H1 (cell line): ENCODE data around the gene STARD9. TPM values are rescaled to one million over a fixed set of nuclear protein-coding genes. Genes with fewer than 3 reads are reported as not detected.

Source experiments
- CTCF ChIA-PET: fragments of 300-600 bp; sonication (Branson Sonifier 250); formaldehyde crosslinking; loops from one replicate; lab custom pipeline; 2021; ENCODE audit not compliant: partially characterized antibody; lab: Charles Lee
- POLR2A ChIA-PET: fragments of 300-600 bp; sonication (Branson Sonifier 250); formaldehyde crosslinking; loops from one replicate; lab custom pipeline; 2021; ENCODE audit warnings: inconsistent platforms; ENCODE audit not compliant: partially characterized antibody; lab: Charles Lee
- DNase-seq, 2 experiments: peaks; one replicate each; pipeline versions ENCODE4 v3.0.0 to v3.0.0-alpha.2; 2010 to 2022; ENCODE audit warnings: low spot score in 2 of 2, low read depth in 1 of 2, mixed read lengths in 1 of 2
- FAIRE-seq: peaks from 2 replicates; lab custom pipeline; 2011; peaks lifted over from hg19 to GRCh38; lab: Jason Lieb, UNC
- H2AFZ ChIP-seq: 2 replicates; pipeline ENCODE4 v1.8.1; 2012; ENCODE audit warnings: low read length, inconsistent platforms
- H2AK5ac ChIP-seq: 2 replicates; pipeline ENCODE4 v1.6.1; 2013; ENCODE audit warnings: low read depth, low read length
- H2BK120ac ChIP-seq: replicated peaks from 2 replicates; pipeline ENCODE3; 2013; ENCODE audit warnings: low read depth, low read length, inconsistent platforms
- H2BK12ac ChIP-seq: 2 replicates; pipeline ENCODE4 v1.6.1; 2013; ENCODE audit warnings: low read depth, low read length
- H2BK15ac ChIP-seq: 2 replicates; pipeline ENCODE4 v1.6.1; 2013; ENCODE audit warnings: low read length
- H2BK20ac ChIP-seq: 2 replicates; pipeline ENCODE4 v1.6.1; 2013; ENCODE audit warnings: low read length
- H2BK5ac ChIP-seq: 2 replicates; pipeline ENCODE4 v1.6.1; 2013; ENCODE audit warnings: low read depth, low read length
- H3K14ac ChIP-seq: 2 replicates; pipeline ENCODE4 v1.6.1; 2013; ENCODE audit warnings: inconsistent platforms; ENCODE audit not compliant: insufficient read length
- H3K18ac ChIP-seq: 2 replicates; pipeline ENCODE4 v1.6.1; 2013; ENCODE audit warnings: low read length; ENCODE audit errors: extremely low read depth
- H3K23ac ChIP-seq: 2 replicates; pipeline ENCODE4 v1.6.1; 2013; ENCODE audit warnings: inconsistent platforms; ENCODE audit not compliant: insufficient read length
- H3K23me2 ChIP-seq: 2 replicates; pipeline ENCODE4 v1.6.1; 2013; ENCODE audit warnings: low read depth, low read length
- H3K27ac ChIP-seq: 2 replicates; pipeline ENCODE4 v1.6.1; 2011; ENCODE audit warnings: low read depth, low read length, inconsistent platforms
- H3K27me3 ChIP-seq, 4 experiments: replicated peaks in 1 of 4; 1 replicate in 1 of 4; 2 replicates in 3 of 4; pipeline versions ENCODE4 v1.6.1 to v1.8.1; 2011 to 2013; ENCODE audit warnings: low read length in 3 of 4, mild to moderate bottlenecking in 3 of 4, inconsistent platforms in 2 of 4, mixed read lengths in 2 of 4, moderate library complexity in 1 of 4; ENCODE audit not compliant: control insufficient read depth in 3 of 4, insufficient read depth in 3 of 4; ENCODE audit errors: extremely low read depth in 1 of 4
- H3K36me3 ChIP-seq, 4 experiments: 2 replicates each; pipeline versions ENCODE4 v1.6.1 to v1.8.1; 2011 to 2013; ENCODE audit warnings: mild to moderate bottlenecking in 4 of 4, low read length in 3 of 4, moderate library complexity in 2 of 4, control low read depth in 1 of 4, inconsistent platforms in 1 of 4; ENCODE audit not compliant: insufficient read depth in 4 of 4, control insufficient read depth in 2 of 4
- H3K4ac ChIP-seq: replicated peaks from 2 replicates; pipeline ENCODE3; 2013; ENCODE audit warnings: low read length, low read depth, mixed read lengths, inconsistent platforms; ENCODE audit not compliant: insufficient read length
- H3K4me1 ChIP-seq, 4 experiments: replicated peaks in 1 of 4; 1 replicate in 1 of 4; 2 replicates in 3 of 4; pipeline versions ENCODE4 v1.6.1 to v1.8.1; 2011 to 2013; ENCODE audit warnings: low read length in 3 of 4, inconsistent platforms in 2 of 4, mixed read lengths in 1 of 4; ENCODE audit not compliant: insufficient read depth in 4 of 4, control insufficient read depth in 3 of 4
- H3K4me2 ChIP-seq, 2 experiments: 2 replicates each; pipeline versions ENCODE4 v1.6.1 to v1.8.1; 2011 to 2013; ENCODE audit warnings: low read depth in 2 of 2, low read length in 2 of 2, control low read depth in 1 of 2, inconsistent platforms in 1 of 2, mild to moderate bottlenecking in 1 of 2; ENCODE audit not compliant: insufficient read depth in 1 of 2
- H3K4me3 ChIP-seq, 4 experiments: fragments of 200-600, 300-600 bp in 1 of 4; sonication (generic), shearing (Covaris generic), sonication (Bioruptor Twin) in 1 of 4; 2 replicates each; pipeline versions ENCODE4 v1.5.1 to v1.8.1; 2011 to 2016; ENCODE audit warnings: low read length in 4 of 4, low read depth in 3 of 4, control low read depth in 2 of 4, inconsistent platforms in 2 of 4, mild to moderate bottlenecking in 2 of 4, mixed read lengths in 1 of 4, moderate library complexity in 1 of 4; ENCODE audit not compliant: insufficient read depth in 2 of 4; ENCODE audit errors: extremely low read depth in 1 of 4
- H3K56ac ChIP-seq: replicated peaks from 2 replicates; pipeline ENCODE3; 2013; ENCODE audit warnings: low read depth, mild to moderate bottlenecking, mixed read lengths, low read length, inconsistent platforms; ENCODE audit not compliant: insufficient read length
- H3K79me1 ChIP-seq: 2 replicates; pipeline ENCODE4 v1.6.1; 2013; ENCODE audit warnings: low read depth, low read length, control low read depth
- H3K79me2 ChIP-seq, 2 experiments: 2 replicates each; pipeline versions ENCODE4 v1.6.1 to v1.8.1; 2012 to 2013; ENCODE audit warnings: low read length in 2 of 2, mild to moderate bottlenecking in 2 of 2, inconsistent platforms in 1 of 2; ENCODE audit not compliant: insufficient read depth in 2 of 2, control insufficient read depth in 1 of 2
- H3K9ac ChIP-seq, 4 experiments: replicated peaks in 1 of 4; 1 replicate in 1 of 4; 2 replicates in 3 of 4; pipeline versions ENCODE4 v1.6.1 to v1.8.1; 2011 to 2013; ENCODE audit warnings: low read depth in 3 of 4, low read length in 3 of 4, control low read depth in 2 of 4, mild to moderate bottlenecking in 2 of 4, moderate library complexity in 2 of 4, inconsistent platforms in 1 of 4; ENCODE audit errors: extremely low read depth in 1 of 4
- H3K9me3 ChIP-seq, 2 experiments: 2 replicates each; pipeline versions ENCODE4 v1.6.1 to v1.8.1; 2012 to 2013; ENCODE audit warnings: mild to moderate bottlenecking in 2 of 2, moderate library complexity in 2 of 2, control low read depth in 1 of 2, inconsistent platforms in 1 of 2, low read depth in 1 of 2, low read length in 1 of 2, mixed read lengths in 1 of 2; ENCODE audit not compliant: insufficient read depth in 2 of 2
- H4K20me1 ChIP-seq, 2 experiments: replicated peaks in 1 of 2; 2 replicates each; pipeline versions ENCODE3 to v1.8.1; 2011 to 2013; ENCODE audit warnings: inconsistent platforms in 2 of 2, low read length in 2 of 2, mild to moderate bottlenecking in 1 of 2; ENCODE audit not compliant: insufficient read depth in 2 of 2, control insufficient read depth in 1 of 2
- H4K5ac ChIP-seq: 2 replicates; pipeline ENCODE4 v1.6.1; 2013; ENCODE audit warnings: low read length, low read depth, mixed read lengths, inconsistent platforms; ENCODE audit not compliant: insufficient read length
- H4K8ac ChIP-seq: 2 replicates; pipeline ENCODE4 v1.8.0; 2013; ENCODE audit warnings: mild to moderate bottlenecking, moderate library complexity, low read length, inconsistent platforms; ENCODE audit not compliant: insufficient read depth; ENCODE audit errors: extremely low read depth
- H4K91ac ChIP-seq: replicated peaks from 2 replicates; pipeline ENCODE3; 2013; ENCODE audit warnings: low read length, mixed read lengths, inconsistent platforms; ENCODE audit not compliant: insufficient read length
- ATF2 ChIP-seq: IDR thresholded peaks from 2 replicates; pipeline ENCODE4 v1.6.1; 2012; ENCODE audit warnings: low read length, inconsistent platforms
- CBX5 ChIP-seq: fragments of 300-800, 300-1000 bp; sonication (generic); IDR thresholded peaks from 2 replicates; pipeline ENCODE4 v1.7.1; 2016; ENCODE audit warnings: antibody characterized with exemption, low read length, low read depth
- CREB1 ChIP-seq: IDR thresholded peaks from 2 replicates; pipeline ENCODE4 v1.6.1; 2012; ENCODE audit warnings: inconsistent platforms
- CTCF ChIP-seq, 3 experiments: IDR thresholded peaks; 1 replicate in 2 of 3; 2 replicates in 1 of 3; pipeline versions ENCODE4 v1.5.1 to v1.6.1; 2011; ENCODE audit warnings: low read length in 3 of 3, mild to moderate bottlenecking in 3 of 3, inconsistent platforms in 2 of 3, low read depth in 1 of 3, moderate library complexity in 1 of 3; ENCODE audit not compliant: insufficient read depth in 1 of 3; ENCODE audit errors: control extremely low read depth in 1 of 3
- SAP30 ChIP-seq: fragments of 300-600 bp; sonication (generic); IDR thresholded peaks from 2 replicates; pipeline ENCODE4 v1.7.1; 2012; ENCODE audit warnings: low read length, moderate library complexity, mild to moderate bottlenecking, inconsistent platforms; ENCODE audit not compliant: insufficient read depth, insufficient replicate concordance
- SRF ChIP-seq: IDR thresholded peaks from 2 replicates; pipeline ENCODE4 v1.6.1; 2011; ENCODE audit warnings: mild to moderate bottlenecking, low read depth, low read length, moderate library complexity
- WGBS, 2 experiments: shearing (Covaris generic) in 1 of 2; methylation state at CpG; one replicate each; pipeline versions ENCODE4 v1.1.6 to v1.1.7; 2013 to 2015; ENCODE audit warnings: low lambda C conversion rate in 2 of 2, mixed read lengths in 2 of 2, inconsistent platforms in 1 of 2, low coverage in 1 of 2, missing lambda C conversion rate in 1 of 2; ENCODE audit not compliant: insufficient replicate concordance in 2 of 2, insufficient coverage in 1 of 2, insufficient read length in 1 of 2; ENCODE audit errors: extremely low coverage in 1 of 2, missing lambda C conversion rate in 1 of 2; 5-methylcytosine and 5-hydroxymethylcytosine counted together
- polyA plus RNA-seq, 7 experiments: library from polyadenylated mRNA; depleted of rRNA in 3 of 7; stranded (reverse) in 5 of 7; unstranded in 2 of 7; fragments of >200 nt in 5 of 7; fragments of 200-250 nt in 2 of 7; gene quantifications; 1 replicate in 5 of 7; 2 replicates in 1 of 7; 4 replicates in 1 of 7; pipeline versions ENCODE4 v1.2.1 to v1.2.3, GENCODE V29; 2011 to 2013; ENCODE audit warnings: missing spikeins in 2 of 7, mixed read lengths in 2 of 7
- total RNA-seq: library from RNA; stranded (reverse); fragmentation: NEBNext Ultra II Directional; extraction: Animal tissue kit (Norgen Biotek cat#: 25700); gene quantifications from 2 replicates; pipeline ENCODE4 v1.2.1, GENCODE V29; 2021

The STARD9 gene
- total and polyA plus RNA-seq, 2 of the 8 experiments (the other 6 are each of a cell fraction or from before 2014, with no cell fraction given): 2.8 to 7.0 TPM

GRCh38 chr15:42670451-42670850 is 95.0 kb downstream of the STARD9 start:
- Histone ChIP-seq H2BK12ac (no peak overlapping the region), H3K27ac (no peak overlapping the region), H3K9me3 (no peaks in the 10 kb centered on the region), H2BK120ac (no peak overlapping the region), H3K79me1 (no peaks in the 10 kb centered on the region), H4K91ac (no peak overlapping the region), H4K8ac (no peak overlapping the region), H2BK5ac (no peak overlapping the region), H4K20me1 (no peaks in the 10 kb centered on the region), H3K56ac (no peak overlapping the region), H3K36me3 (peaks cover 0 to 9% (median 3%) of the 10 kb centered on the region in 4 experiments; a peak in 4 of 8 replicates), H3K4me1 (no peaks in the 10 kb centered on the region; a peak in 2 of 7 replicates), H2AFZ (no peak overlapping the region), H3K4ac (no peak overlapping the region), H3K23ac (no peak overlapping the region)
- FAIRE-seq (no peak), DNase-seq (no peak)
- WGBS, 2 experiments: 93% methylated on average over 3 of the region's 3 CpGs; no CpG with 5 or more reads in 1 of the 2 experiments
- TF ChIP-seq CTCF (IDR thresholded peaks at IDR 0.05; ENCODE audit: control extremely low read depth in 1 of 3, insufficient read depth in 1 of 3, low read depth in 1 of 3, low read length in 3 of 3): no peak
- TF ChIP-seq CREB1: no peak
- no peak for TF ChIP-seq ATF2
- no peak for TF ChIP-seq CBX5
- TF ChIP-seq SRF: no peak
- TF ChIP-seq SAP30: no peak
- TF ChIP-seq, all 59 proteins: peak for 0
- Histone ChIP-seq H3K4me3 (no peak overlapping the region), H2BK15ac (no peak overlapping the region), H3K27me3 (no peaks in the 10 kb centered on the region), H2AK5ac (no peak overlapping the region), H3K79me2 (no peaks in the 10 kb centered on the region), H3K4me2 (no peak overlapping the region), H3K23me2 (no peaks in the 10 kb centered on the region), H3K18ac (no peak overlapping the region), H3K14ac (no peak overlapping the region), H4K5ac (no peak overlapping the region), H3K9ac (no peak overlapping the region), H2BK20ac (no peak overlapping the region)
- ChIA-PET CTCF (interaction anchor here (1.3 kb wide), 1 partner anchor 556 kb away, joined by 3 read pairs; no protein-coding TSS in a partner anchor), POLR2A (interaction anchor here (1.2 kb wide), 1 partner anchor 122 kb away, joined by 4 read pairs; the partner anchor contains the start of genes HAUS2 and LRRC57)
